ENCODE measurements around the gene TMEM72.

TMEM72 gene

GRCh38 chr10:44980309-44981171 is 69.4 kb downstream of the TMEM72 start:
- DNase-seq (ENCODE audit: low read depth), result no peak

DNA sequence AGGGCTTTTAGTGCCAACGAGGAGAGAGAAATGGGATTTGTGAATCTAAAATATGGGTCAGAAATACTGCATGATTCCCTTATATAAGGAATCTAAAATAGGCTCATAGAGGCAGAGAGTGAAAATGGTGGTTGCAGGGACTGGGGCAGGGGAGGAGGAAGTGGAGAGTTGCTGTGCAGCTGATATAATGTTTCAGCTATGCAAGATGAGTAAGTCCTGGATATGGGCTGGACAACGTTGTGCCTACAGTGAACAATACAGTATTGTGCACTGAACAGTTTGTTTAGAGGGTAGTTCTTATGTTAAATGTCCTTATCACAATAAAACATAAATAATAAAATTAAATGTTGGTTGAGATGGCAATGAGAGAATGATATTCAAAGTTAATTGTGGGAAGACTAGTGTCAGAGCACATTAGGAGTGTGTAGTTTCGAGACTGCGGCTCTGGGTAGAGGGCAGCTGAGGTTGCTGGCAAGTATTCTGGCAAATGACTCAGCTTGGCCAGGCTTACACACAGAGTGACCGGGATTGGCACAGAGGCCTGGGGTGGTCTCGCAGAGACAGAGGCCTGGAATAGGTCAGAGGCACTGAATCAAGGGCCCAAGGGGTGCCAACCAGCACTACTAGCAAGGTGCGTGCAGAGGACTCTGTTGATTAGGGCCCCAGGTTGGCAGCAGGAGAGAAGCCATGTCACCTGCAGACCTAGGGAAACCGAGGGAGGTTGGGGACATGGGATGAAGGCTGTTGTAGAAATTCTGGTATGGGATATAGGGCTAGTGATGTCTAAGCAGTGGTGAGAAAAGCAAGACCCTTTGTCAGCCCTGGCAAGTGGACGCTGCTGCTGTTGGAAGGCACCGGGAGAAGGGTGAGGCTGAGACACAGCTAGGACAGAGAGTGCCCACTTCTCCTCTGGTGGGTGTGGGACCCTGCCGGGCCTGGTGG is 70.3 kb downstream of the TMEM72 start:
- no peak for DNase-seq (ENCODE audit: low read depth)

DNA sequence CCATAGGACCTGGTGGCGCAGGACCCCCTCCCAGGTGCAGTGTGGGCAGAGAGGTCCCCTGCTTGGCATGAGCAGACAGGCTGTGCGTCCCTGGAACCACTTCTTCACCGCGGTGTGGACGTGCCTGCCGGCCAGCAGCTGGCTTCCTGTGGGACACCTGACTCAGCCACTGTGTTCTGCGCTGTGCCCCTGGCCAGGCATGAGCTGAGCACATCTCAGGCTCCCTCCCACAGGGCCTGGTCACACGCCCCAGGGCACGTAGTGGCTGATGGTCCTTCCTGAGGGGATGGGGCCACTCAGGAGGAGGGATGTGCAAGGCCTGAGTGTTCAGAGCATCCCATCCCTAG is 71.0 kb downstream of the TMEM72 start:
- no peak for DNase-seq (ENCODE audit: low read depth)

DNA sequence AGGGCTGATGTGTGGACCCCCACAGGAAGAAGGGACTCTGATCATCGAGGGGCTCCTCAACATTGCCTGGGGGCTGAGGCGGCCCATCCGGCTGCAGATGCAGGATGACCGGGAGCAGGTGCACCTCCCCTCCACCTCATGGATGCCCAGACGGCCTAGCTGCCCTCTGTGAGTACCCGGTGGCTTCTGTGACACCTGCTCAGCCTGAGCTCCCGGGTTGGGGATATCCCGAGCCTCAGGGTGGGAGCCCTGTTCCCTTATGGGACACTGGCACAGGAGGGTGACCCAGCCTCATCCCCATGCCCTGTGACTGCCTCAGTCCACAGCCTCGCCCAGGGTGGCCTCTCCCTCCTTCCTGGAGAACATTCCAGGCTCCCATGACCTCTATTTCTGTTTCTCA is 71.4 kb downstream of the TMEM72 start:
- DNase-seq (ENCODE audit: low read depth), result no peak

DNA sequence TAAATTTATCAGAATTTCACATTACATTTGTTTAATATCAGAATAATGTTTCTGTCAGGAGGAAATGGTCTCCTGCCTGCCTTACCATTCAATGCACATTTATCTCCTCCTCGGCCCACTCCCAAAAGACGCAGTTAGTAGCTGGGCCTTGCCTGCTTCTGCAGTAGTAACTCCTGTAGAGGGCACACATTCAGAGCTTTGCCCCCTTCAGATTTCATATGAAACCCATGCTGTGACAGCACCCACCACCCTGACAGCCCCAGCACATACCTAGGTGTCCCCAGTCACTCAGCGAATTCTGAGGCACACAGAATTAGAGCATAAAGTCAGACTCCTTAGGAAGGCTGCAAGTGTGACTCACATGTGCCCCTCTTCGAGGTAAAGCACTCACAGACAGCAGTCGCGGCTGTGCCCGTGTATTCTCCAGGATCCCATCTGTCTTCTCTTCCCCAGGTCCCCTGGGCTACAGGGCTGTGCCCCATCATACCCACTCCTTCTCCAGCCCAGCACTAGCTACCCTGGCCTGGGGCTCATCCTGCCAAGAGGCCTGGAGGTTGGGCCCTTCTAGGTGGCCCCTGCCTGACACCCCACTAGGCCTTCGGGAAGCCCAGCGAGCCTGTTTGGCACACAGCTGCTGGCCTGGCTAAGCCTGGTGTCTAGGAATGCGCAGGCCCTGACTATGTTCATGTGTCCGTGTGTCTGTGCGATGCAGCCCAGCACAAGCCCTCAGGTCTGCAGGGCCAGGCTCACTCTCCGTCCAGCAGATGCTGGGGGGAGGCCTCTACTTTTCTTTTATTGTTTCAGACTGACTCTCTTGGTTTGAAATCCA is 72.1 kb downstream of the TMEM72 start:
- no peak for DNase-seq (ENCODE audit: low read depth)

- no peak for DNase-seq (ENCODE audit: low read depth)
Observed at GRCh38 chr10:44983895-44984278, 72.8 kb downstream of the TMEM72 start.

- DNase-seq (ENCODE audit: low read depth), result no peak
Observed at GRCh38 chr10:44984671-44985101, 73.5 kb downstream of the TMEM72 start.

DNA sequence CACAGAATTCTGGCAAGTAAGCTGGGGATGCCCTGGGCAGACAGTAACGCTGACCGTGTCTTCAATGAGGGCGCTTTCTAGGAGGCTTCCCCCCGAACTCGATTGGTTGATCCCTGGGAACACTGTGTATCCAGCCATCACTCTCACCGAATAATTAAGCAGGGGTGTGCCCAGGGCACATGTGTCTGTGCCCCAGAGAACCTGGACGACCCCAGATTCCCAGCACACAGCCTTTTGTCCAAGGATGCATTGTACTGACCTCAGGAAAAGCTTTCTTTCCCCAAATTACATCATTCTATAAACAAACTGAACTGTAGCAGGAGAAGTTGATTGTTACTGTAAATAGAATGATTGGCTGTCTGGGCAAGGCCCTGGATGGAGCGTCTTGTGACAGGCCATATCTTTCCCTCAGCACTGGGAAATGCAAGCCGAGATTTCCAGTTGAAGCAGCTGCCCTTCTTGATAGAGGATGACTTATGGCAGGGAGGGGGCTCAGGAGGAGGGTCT is 74.1 kb downstream of the TMEM72 start:
- no peak for DNase-seq (ENCODE audit: low read depth)

DNA sequence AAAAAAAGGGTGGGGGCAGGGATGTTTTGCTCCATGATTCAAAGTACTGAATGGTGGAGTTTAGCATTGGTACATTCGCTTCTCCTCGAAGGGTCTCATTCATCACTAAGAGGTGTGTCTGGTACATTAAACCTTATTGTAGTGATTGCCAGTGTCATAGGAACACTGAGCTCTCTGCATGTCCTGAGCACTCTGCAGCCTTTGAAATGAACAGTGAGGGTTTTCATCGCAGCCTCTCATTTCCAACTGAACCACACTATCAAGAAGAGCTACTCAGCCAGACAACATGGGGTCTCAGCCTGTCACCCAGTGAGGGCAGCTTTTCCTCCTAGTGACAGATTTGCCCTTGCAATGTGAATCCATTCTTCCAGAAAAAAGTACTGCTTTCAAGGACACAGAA is 75.0 kb downstream of the TMEM72 start:
- DNase-seq (ENCODE audit: low read depth), result no peak

All from stimulated activated CD8-positive, alpha-beta memory T cell treated with anti-CD3 and anti-CD28 coated beads, Interleukin-15, amount 100 ng/mL, for 1 hour (primary cell).